Natural killer cell (primary cell): ENCODE data around the gene ATG10. TPM values are rescaled to one million over a fixed set of nuclear protein-coding genes. Genes with fewer than 3 reads are reported as not detected.

Experiments
- ATAC-seq, 3 donors: fragments of 150-1000 bp in 2 of 3; fragments of 200-7000 bp in 1 of 3; cut with Tn5 transposase; 1 replicate in 1 of 3; 2 replicates in 2 of 3; pipeline ENCODE4 v1.10.0; 2021; ENCODE audit warnings: mild to moderate bottlenecking in 2 of 3, moderate library complexity in 2 of 3
- DNase-seq, 2 donors: peaks; one replicate each; pipeline versions ENCODE4 v3.0.0 to v3.0.0-alpha.2; 2013 to 2021; ENCODE audit warnings: mixed read lengths in 1 of 2
- H3K27ac ChIP-seq: one replicate; pipeline ENCODE4 v1.5.1; 2013; ENCODE audit warnings: mild to moderate bottlenecking, low read length
- H3K27me3 ChIP-seq: one replicate; pipeline ENCODE4 v1.6.1; 2013; ENCODE audit warnings: low read length; ENCODE audit not compliant: control insufficient read depth, insufficient read depth
- H3K36me3 ChIP-seq: one replicate; pipeline ENCODE4 v1.6.1; 2013; ENCODE audit warnings: low read length; ENCODE audit not compliant: control insufficient read depth, insufficient read depth
- H3K4me1 ChIP-seq: one replicate; pipeline ENCODE4 v1.6.1; 2013; ENCODE audit warnings: low read length; ENCODE audit not compliant: control insufficient read depth, insufficient read depth
- H3K4me3 ChIP-seq: one replicate; pipeline ENCODE4 v1.5.1; 2013; ENCODE audit warnings: low read length
- H3K9me3 ChIP-seq: one replicate; pipeline ENCODE4 v1.6.1; 2013; ENCODE audit warnings: low read length; ENCODE audit not compliant: control insufficient read depth, insufficient read depth
- H3K27ac Mint-ChIP-seq, 2 donors: one replicate each; pipeline ENCODE4 v1.8.0; 2022; ENCODE audit warnings: mild to moderate bottlenecking in 2 of 2, mixed read lengths in 2 of 2, moderate library complexity in 1 of 2
- H3K27me3 Mint-ChIP-seq, 2 donors: one replicate each; pipeline ENCODE4 v1.8.0; 2022; ENCODE audit warnings: low read depth in 2 of 2, mixed read lengths in 2 of 2
- H3K36me3 Mint-ChIP-seq: one replicate; pipeline ENCODE4 v1.8.0; 2022; ENCODE audit warnings: mixed read lengths
- H3K4me1 Mint-ChIP-seq, 2 donors: one replicate each; pipeline ENCODE4 v1.8.0; 2022; ENCODE audit warnings: mixed read lengths in 2 of 2
- H3K4me3 Mint-ChIP-seq: one replicate; pipeline ENCODE4 v1.8.0; 2022; ENCODE audit warnings: mild to moderate bottlenecking, moderate library complexity, mixed read lengths
- H3K9me3 Mint-ChIP-seq, 2 donors: one replicate each; pipeline ENCODE4 v1.8.0; 2022; ENCODE audit warnings: mixed read lengths in 2 of 2
- WGBS: methylation state at CpG from one replicate; pipeline ENCODE4 v1.1.7; 2013; ENCODE audit warnings: missing lambda C conversion rate; ENCODE audit not compliant: insufficient coverage; 5-methylcytosine and 5-hydroxymethylcytosine counted together
- intact Hi-C: fragments of 100-400 bp; cut with micrococcal nuclease; formaldehyde crosslinking; loops from one replicate; pipeline ENCODE4 v1.14.2; 2022
- total RNA-seq, 4 donors: library from RNA; stranded (reverse); fragments of 120-200 nt in 1 of 4; gene quantifications; one replicate each; pipeline versions ENCODE4 v1.2.3 to v1.2.4, GENCODE V29; 2013 to 2022
- TF ChIP-seq, protein P1 (sequence below): fragments of 200-600 bp; IDR thresholded peaks from one replicate; pipeline ENCODE4 v1.8.0; 2022; ENCODE audit warnings: antibody characterized with exemption

The ATG10 gene
- total RNA-seq, 3 donors from 2014 or later (not counting 1 experiment from before 2014, with no cell fraction given) = 9.0 to 11.5 (median 11.4) TPM

DNA sequence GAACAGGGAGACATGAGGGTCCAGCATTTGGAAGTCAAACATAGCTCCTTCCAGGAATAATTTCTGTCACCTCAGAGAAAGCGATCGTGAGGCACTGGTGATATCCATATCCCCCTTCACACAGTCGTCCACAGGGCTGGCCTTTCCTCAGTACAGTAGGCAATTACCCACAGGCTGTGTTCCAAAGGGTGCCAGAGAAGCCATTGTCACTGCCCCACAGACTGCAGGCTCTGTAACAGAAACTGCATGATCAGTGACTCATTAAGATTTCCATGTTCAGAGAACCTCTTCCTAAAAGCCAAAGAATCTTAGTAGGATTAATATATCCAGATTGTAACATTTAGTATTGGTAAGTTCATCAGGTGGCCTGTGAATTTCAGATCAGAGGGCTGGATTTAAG, 178.7 kb downstream of the ATG10 start:
- no peaks in the 10 kb centered on the region for H3K4me1 ChIP-seq

DNA sequence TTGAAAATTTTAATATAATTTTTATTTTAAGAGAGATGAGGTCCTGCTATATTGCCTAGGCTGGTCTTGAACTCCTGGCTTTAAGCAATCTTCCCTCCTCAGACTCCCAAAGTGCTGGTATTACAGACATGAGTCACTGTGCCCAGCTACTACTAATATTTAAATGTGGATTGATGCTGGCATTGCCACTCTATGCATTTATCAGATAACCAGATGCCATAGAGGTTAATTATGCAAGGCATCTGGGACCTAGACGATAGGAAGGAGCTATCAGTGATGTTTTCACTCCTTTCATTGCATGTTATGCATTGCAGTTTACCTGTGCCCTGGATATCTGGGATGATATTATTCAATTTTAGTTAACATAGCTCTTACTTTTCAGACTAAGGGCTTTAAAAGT, 179.4 kb downstream of the ATG10 start:
- no peak for DNase-seq
- no peaks in the 10 kb centered on the region for H3K27me3 Mint-ChIP-seq
- no peaks in the 10 kb centered on the region for H3K9me3 ChIP-seq
- TF ChIP-seq, protein P1, sequence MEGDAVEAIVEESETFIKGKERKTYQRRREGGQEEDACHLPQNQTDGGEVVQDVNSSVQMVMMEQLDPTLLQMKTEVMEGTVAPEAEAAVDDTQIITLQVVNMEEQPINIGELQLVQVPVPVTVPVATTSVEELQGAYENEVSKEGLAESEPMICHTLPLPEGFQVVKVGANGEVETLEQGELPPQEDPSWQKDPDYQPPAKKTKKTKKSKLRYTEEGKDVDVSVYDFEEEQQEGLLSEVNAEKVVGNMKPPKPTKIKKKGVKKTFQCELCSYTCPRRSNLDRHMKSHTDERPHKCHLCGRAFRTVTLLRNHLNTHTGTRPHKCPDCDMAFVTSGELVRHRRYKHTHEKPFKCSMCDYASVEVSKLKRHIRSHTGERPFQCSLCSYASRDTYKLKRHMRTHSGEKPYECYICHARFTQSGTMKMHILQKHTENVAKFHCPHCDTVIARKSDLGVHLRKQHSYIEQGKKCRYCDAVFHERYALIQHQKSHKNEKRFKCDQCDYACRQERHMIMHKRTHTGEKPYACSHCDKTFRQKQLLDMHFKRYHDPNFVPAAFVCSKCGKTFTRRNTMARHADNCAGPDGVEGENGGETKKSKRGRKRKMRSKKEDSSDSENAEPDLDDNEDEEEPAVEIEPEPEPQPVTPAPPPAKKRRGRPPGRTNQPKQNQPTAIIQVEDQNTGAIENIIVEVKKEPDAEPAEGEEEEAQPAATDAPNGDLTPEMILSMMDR = no peak
- H3K4me1 Mint-ChIP-seq = no peaks in the 10 kb centered on the region
- no peak overlapping the region for H3K4me3 Mint-ChIP-seq
- no peaks in the 10 kb centered on the region for H3K4me1 ChIP-seq
- H3K36me3 Mint-ChIP-seq = no peaks in the 10 kb centered on the region
- H3K9me3 Mint-ChIP-seq = no peaks in the 10 kb centered on the region
- H3K36me3 ChIP-seq = no peaks in the 10 kb centered on the region
- no peak overlapping the region for H3K27ac ChIP-seq
- intact Hi-C loops = no loop called here
- ATAC-seq = no peak
- no peak overlapping the region for H3K27ac Mint-ChIP-seq
- 73% methylated on average over 1 of the region's 1 CpG for WGBS
- no peak overlapping the region for H3K4me3 ChIP-seq
- H3K27me3 ChIP-seq = no peaks in the 10 kb centered on the region

More for the DNA sequence above, 178.7 kb downstream of the ATG10 start:
- Mint-ChIP-seq H3K27me3 (no peaks in the 10 kb centered on the region), H3K36me3 (no peaks in the 10 kb centered on the region), H3K4me1 (no peaks in the 10 kb centered on the region), H3K9me3 (no peaks in the 10 kb centered on the region), H3K27ac (no peak overlapping the region), H3K4me3 (no peak overlapping the region)
- Histone ChIP-seq H3K4me3 (no peak overlapping the region), H3K9me3 (no peaks in the 10 kb centered on the region), H3K36me3 (no peaks in the 10 kb centered on the region), H3K27me3 (no peaks in the 10 kb centered on the region), H3K27ac (no peak overlapping the region)
- WGBS = 97% methylated on average over 3 of the region's 3 CpGs
- ATAC-seq = no peak
- DNase-seq = no peak
- intact Hi-C loops = no loop called here
- TF ChIP-seq, protein P1 = no peak

DNA sequence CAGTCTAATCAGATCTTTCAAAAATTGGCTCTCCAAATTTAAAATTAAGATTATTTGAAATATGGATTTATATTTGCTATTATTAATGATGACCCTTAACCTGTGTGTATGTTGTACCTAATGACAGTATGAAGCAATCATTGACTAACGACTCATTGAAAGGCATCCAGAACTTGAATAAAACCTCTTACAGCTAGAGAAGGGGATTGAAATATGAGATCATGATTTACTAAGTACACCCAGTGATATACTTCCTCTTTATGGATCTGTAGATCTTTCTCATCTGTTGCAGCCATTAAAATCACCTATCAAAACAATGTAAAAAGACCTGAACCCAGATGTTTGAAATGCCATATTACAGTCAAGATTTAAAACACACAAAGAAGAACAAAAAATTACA, 179.8 kb downstream of the ATG10 start:
- no CpG with 5 or more reads among the region's 1 CpG for WGBS
- H3K27me3 Mint-ChIP-seq = no peaks in the 10 kb centered on the region
- TF ChIP-seq, protein P1 = no peak
- no peak overlapping the region for H3K27ac Mint-ChIP-seq
- Histone ChIP-seq H3K4me1 (no peaks in the 10 kb centered on the region), H3K27ac (no peak overlapping the region), H3K4me3 (no peak overlapping the region), H3K27me3 (no peaks in the 10 kb centered on the region), H3K9me3 (no peaks in the 10 kb centered on the region), H3K36me3 (no peaks in the 10 kb centered on the region)
- no peaks in the 10 kb centered on the region for H3K36me3 Mint-ChIP-seq
- DNase-seq (no peak), ATAC-seq (no peak)
- no peaks in the 10 kb centered on the region for H3K9me3 Mint-ChIP-seq
- intact Hi-C loops = no loop called here
- no peak overlapping the region for H3K4me3 Mint-ChIP-seq
- H3K4me1 Mint-ChIP-seq = no peaks in the 10 kb centered on the region

DNA sequence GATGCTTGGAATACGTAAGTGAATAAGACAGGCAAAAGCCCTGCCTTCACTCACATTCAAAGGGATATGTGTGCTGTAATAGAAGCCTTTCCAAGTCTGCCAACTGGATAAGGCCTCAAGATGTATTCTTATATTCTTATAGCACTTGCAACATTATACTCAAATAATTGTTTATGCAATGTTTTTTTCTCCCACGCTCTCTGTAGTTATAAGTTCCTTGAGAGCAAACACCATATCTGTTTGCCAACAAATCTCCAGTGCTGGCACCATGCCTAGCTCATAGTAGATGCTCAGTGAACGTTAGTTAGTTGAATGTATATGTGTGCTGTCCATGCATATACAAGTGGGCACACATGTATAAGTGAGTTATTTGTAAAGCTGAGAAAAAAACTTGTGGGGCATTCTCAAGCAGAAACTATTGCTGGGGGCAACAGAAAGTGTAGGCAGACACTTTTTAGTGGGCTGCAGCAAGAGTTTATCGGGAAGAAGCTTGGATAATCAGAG, 181.2 kb downstream of the ATG10 start:
- H3K27me3 ChIP-seq = no peaks in the 10 kb centered on the region
- H3K36me3 Mint-ChIP-seq = no peaks in the 10 kb centered on the region
- H3K4me3 Mint-ChIP-seq = no peak overlapping the region
- H3K27ac Mint-ChIP-seq = no peak overlapping the region
- intact Hi-C loops = no loop called here
- no peaks in the 10 kb centered on the region for H3K4me1 ChIP-seq
- H3K9me3 Mint-ChIP-seq = no peaks in the 10 kb centered on the region
- no peaks in the 10 kb centered on the region for H3K4me1 Mint-ChIP-seq
- no peak for DNase-seq
- no peaks in the 10 kb centered on the region for H3K9me3 ChIP-seq
- H3K4me3 ChIP-seq = no peak overlapping the region
- ATAC-seq = no peak
- 93% methylated on average over 2 of the region's 4 CpGs for WGBS
- no peaks in the 10 kb centered on the region for H3K36me3 ChIP-seq
- TF ChIP-seq, protein P1 = no peak
- no peaks in the 10 kb centered on the region for H3K27me3 Mint-ChIP-seq
- H3K27ac ChIP-seq = no peak overlapping the region
